Neutrophil (primary cell): ENCODE results near the gene FHL2.

Experiments used
- H3K27ac ChIP-seq: fragments of 200-600 bp; sonication (generic); 2 replicates; pipeline ENCODE4 v1.5.1; 2016; ENCODE audit warnings: mild to moderate bottlenecking, moderate library complexity
- H3K27me3 ChIP-seq: fragments of 200-600 bp; sonication (generic); 2 replicates; pipeline ENCODE4 v1.6.0; 2016; ENCODE audit warnings: mild to moderate bottlenecking
- H3K36me3 ChIP-seq: fragments of 200-600 bp; sonication (generic); 2 replicates; pipeline ENCODE4 v1.5.1; 2017
- H3K4me1 ChIP-seq, 2 experiments: fragments of 200-600 bp in 1 of 2; sonication (generic) in 1 of 2; 1 replicate in 1 of 2; 2 replicates in 1 of 2; pipeline versions ENCODE4 v1.5.1 to v1.6.1; 2013 to 2016; ENCODE audit warnings: low read depth in 1 of 2, low read length in 1 of 2, mild to moderate bottlenecking in 1 of 2, moderate library complexity in 1 of 2; ENCODE audit not compliant: control insufficient read depth in 1 of 2, insufficient read depth in 1 of 2
- H3K4me3 ChIP-seq, 2 experiments: fragments of 200-600 bp in 1 of 2; sonication (generic) in 1 of 2; 1 replicate in 1 of 2; 2 replicates in 1 of 2; pipeline ENCODE4 v1.5.1; 2013 to 2016; ENCODE audit warnings: low read depth in 1 of 2, low read length in 1 of 2, mild to moderate bottlenecking in 1 of 2, moderate library complexity in 1 of 2
- H3K9me3 ChIP-seq: fragments of 200-600 bp; sonication (generic); 2 replicates; pipeline ENCODE4 v1.5.1; 2016
- TF ChIP-seq, protein P1 (sequence below): fragments of 200-600 bp; sonication (generic); IDR thresholded peaks from 2 replicates; pipeline ENCODE4 v1.5.1; 2016; ENCODE audit warnings: antibody characterized with exemption

The FHL2 gene

DNA sequence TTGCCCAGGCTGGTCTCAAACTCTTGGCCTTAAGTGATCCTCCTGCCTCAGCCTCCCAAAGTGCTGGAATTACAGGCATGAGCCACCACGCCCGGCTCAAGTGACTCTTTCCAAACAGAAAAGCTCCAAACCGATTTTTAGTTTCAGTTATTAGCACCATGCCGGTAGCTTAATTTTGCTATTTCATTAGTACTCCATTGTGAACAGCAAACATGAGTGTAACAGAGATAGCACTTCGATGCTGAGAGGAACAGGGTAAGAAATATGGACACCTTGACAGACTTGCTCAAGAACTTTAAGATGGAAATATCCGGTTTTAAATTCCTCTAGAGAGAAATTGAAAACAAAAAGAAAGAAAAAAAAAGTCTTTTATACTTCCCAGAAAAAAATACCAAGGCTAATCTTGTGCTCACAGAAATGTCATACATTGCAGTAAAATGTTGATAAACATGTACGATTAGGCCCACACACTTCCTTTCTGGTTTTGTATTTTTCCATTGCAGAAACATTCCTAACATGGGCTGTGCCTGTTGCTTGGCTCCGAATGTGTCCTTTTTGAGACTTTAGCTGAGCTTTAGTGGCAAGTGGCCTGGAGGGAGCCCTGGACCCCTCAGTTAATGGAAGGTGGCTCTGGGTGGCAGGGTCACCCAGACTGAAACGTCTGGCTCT lies 18.3 kb downstream of the FHL2 start:
- H3K27me3 ChIP-seq = peaks cover 27% of the 10 kb centered on the region
- peaks cover 10 to 16% of the 10 kb centered on the region in 2 experiments for H3K4me1 ChIP-seq
- no peak overlapping the region for H3K27ac ChIP-seq
- TF ChIP-seq, protein P1, sequence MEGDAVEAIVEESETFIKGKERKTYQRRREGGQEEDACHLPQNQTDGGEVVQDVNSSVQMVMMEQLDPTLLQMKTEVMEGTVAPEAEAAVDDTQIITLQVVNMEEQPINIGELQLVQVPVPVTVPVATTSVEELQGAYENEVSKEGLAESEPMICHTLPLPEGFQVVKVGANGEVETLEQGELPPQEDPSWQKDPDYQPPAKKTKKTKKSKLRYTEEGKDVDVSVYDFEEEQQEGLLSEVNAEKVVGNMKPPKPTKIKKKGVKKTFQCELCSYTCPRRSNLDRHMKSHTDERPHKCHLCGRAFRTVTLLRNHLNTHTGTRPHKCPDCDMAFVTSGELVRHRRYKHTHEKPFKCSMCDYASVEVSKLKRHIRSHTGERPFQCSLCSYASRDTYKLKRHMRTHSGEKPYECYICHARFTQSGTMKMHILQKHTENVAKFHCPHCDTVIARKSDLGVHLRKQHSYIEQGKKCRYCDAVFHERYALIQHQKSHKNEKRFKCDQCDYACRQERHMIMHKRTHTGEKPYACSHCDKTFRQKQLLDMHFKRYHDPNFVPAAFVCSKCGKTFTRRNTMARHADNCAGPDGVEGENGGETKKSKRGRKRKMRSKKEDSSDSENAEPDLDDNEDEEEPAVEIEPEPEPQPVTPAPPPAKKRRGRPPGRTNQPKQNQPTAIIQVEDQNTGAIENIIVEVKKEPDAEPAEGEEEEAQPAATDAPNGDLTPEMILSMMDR = no peak
- no peak overlapping the region for H3K4me3 ChIP-seq
- no peaks in the 10 kb centered on the region for H3K9me3 ChIP-seq
- H3K36me3 ChIP-seq = no peaks in the 10 kb centered on the region

DNA sequence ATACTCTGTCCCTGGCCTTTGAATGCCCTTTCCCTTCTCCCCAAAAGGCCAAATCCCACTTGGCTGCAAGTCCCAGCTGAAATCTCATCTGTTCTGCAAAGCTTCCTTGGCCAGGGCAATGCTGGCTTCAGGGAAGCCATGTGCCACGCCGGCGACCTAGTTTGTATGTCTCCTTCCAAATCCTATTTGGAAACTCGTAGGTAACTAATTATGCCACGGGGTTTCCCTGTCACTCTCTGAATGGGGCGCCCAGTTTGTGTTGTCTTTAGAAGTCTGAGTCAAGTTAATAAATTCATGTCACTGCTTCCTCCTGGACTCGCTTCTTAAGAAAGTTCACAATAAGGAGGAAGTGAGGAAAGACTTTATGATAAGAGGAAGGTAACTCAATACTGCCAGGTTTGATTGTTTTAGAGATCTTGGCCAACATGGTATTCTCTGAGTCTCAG lies 19.1 kb downstream of the FHL2 start:
- Histone ChIP-seq H3K27me3 (peaks cover 20% of the 10 kb centered on the region), H3K4me1 (peaks cover 10 to 16% of the 10 kb centered on the region in 2 experiments), H3K36me3 (no peaks in the 10 kb centered on the region), H3K27ac (no peak overlapping the region), H3K4me3 (no peak overlapping the region), H3K9me3 (no peaks in the 10 kb centered on the region)
- TF ChIP-seq, protein P1 = no peak

DNA sequence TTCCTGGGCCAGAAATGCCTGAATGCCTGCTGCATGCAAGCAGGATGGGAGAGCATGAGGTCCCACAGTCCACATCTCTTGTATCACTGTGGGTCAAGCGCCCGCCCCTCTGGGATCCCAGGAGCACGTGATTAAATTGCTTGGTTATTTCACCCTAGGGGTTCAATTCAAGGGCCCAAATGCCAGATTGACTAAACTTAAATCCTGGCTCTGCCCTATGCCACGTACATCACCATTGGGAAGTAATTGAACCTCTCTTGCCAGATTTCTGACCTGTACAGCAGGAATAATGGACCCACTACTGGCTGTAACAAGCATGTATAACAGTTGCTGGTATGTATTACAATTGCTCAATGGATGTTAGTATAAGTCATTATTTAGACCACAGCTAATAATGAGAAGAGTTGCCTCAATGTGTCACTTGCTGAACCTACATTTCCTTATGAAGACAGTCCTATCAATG lies 19.9 kb downstream of the FHL2 start:
- no peak overlapping the region for H3K27ac ChIP-seq
- no peaks in the 10 kb centered on the region for H3K9me3 ChIP-seq
- H3K4me3 ChIP-seq = no peak overlapping the region
- H3K36me3 ChIP-seq = no peaks in the 10 kb centered on the region
- H3K4me1 ChIP-seq = peaks cover 10 to 16% of the 10 kb centered on the region in 2 experiments
- TF ChIP-seq, protein P1 = no peak
- peaks cover 13% of the 10 kb centered on the region for H3K27me3 ChIP-seq

DNA sequence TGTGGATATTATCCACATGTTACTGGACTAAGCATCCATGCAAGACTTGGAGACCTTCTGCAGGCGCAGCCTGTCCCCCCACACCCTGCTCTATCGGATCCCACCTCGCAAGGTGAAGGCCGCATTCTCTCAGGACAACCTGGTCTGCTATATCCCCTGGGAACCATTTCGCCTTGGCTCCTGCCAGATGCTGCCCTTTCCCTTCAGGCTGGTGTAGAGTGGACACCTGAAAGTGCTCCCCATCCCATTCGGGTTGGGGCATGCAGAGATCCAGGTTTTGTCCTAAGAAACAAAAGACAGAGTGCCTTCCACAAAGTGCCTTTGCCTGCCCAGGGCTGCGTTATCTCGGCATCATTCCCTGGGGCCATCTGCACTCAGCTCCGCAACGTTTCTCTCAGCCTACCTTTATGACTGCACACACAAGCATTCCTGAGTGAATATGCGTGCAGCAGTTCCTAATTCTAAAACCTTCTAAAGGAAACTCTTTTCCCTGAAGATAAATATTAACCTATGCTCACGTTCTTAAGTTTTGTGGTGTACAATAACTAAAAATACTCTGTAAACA lies 20.5 kb downstream of the FHL2 start:
- Histone ChIP-seq H3K9me3 (no peaks in the 10 kb centered on the region), H3K4me3 (no peak overlapping the region), H3K36me3 (no peaks in the 10 kb centered on the region), H3K27ac (no peak overlapping the region), H3K27me3 (peaks cover 7% of the 10 kb centered on the region), H3K4me1 (peaks cover 10 to 16% of the 10 kb centered on the region in 2 experiments)
- TF ChIP-seq, protein P1 = no peak

DNA sequence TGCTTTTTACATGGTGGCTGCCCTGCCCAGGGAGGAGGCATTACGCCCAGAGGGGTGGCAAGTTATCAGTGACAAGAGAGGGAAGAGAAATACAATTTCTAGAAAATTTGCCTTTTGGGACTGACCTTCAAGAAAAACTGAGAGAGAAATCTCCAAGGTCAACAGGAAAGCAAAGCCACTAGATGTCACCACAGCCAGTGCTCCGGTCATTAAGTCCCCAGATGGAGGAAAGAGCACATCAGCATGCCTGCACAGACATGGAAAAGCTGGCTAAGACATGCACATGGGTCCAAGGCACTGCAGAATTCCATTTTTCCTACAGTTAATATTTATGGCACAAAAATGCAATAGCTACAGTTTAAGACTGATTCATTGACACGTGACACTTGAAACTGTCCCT lies 21.0 kb downstream of the FHL2 start:
- Histone ChIP-seq H3K9me3 (no peaks in the 10 kb centered on the region), H3K27me3 (peaks cover 5% of the 10 kb centered on the region), H3K27ac (no peak overlapping the region), H3K4me1 (peaks cover 10 to 16% of the 10 kb centered on the region in 2 experiments), H3K36me3 (no peaks in the 10 kb centered on the region), H3K4me3 (no peak overlapping the region)
- TF ChIP-seq, protein P1 = no peak
